GM19043 (cell line): ENCODE measurements around the gene PTX4.

Experiments used
- ATAC-seq: cut with Tn5 transposase; IDR thresholded peaks from one replicate; pipeline ENCODE4 v1.9.1; 2021; ENCODE audit warnings: low read depth; ENCODE audit not compliant: unreplicated experiment

PTX4 gene

GRCh38 chr16:1464894-1465566, 23.7 kb downstream of the PTX4 start:
- ATAC-seq, result no peak

- ATAC-seq, result no peak
These were observed 24.4 kb downstream of the PTX4 start for GRCh38 chr16:1464196-1464893.

- ATAC-seq, result no peak
These were observed 27.6 kb downstream of the PTX4 start for GRCh38 chr16:1461146-1461545.

GRCh38 chr16:1460602-1461138, 28.1 kb downstream of the PTX4 start:
- no peak for ATAC-seq

- ATAC-seq, result no peak
These were observed 28.8 kb downstream of the PTX4 start for GRCh38 chr16:1459967-1460366.

- ATAC-seq, result no peak
These were observed 29.8 kb downstream of the PTX4 start for GRCh38 chr16:1458977-1459341.

- ATAC-seq, result no peak
These were observed 30.3 kb downstream of the PTX4 start for GRCh38 chr16:1458336-1458976.

- ATAC-seq, result no peak
These were observed 31.1 kb downstream of the PTX4 start for GRCh38 chr16:1457489-1458245.

- no peak for ATAC-seq
These were observed 31.8 kb downstream of the PTX4 start for GRCh38 chr16:1456951-1457350.

GRCh38 chr16:1455190-1456171, 33.3 kb downstream of the PTX4 start:
- no peak for ATAC-seq

GRCh38 chr16:1454561-1454960, 34.2 kb downstream of the PTX4 start:
- no peak for ATAC-seq

- no peak for ATAC-seq
These were observed 35.4 kb downstream of the PTX4 start for GRCh38 chr16:1453316-1453715.

- ATAC-seq, result no peak
These were observed 36.2 kb downstream of the PTX4 start for GRCh38 chr16:1452530-1452929.

- no peak for ATAC-seq
These were observed 36.9 kb downstream of the PTX4 start for GRCh38 chr16:1451702-1452392.

GRCh38 chr16:1450841-1451240, 37.9 kb downstream of the PTX4 start:
- ATAC-seq, result no peak

- no peak for ATAC-seq
These were observed 38.5 kb downstream of the PTX4 start for GRCh38 chr16:1450218-1450617.

- ATAC-seq, result no peak
These were observed 39.4 kb downstream of the PTX4 start for GRCh38 chr16:1449201-1449788.

GRCh38 chr16:1448536-1449116, 40.1 kb downstream of the PTX4 start:
- no peak for ATAC-seq
